GM12864 (cell line): Measurements from ENCODE around the gene CELF2.

Experiments used
- DNase-seq: peaks from one replicate; pipeline ENCODE4 v3.0.0-alpha.2; 2011; ENCODE audit warnings: low read depth
- H3K4me3 ChIP-seq: 2 replicates; pipeline ENCODE4 v1.5.1; 2011; ENCODE audit warnings: mild to moderate bottlenecking, low read depth, low read length, control low read depth
- TF ChIP-seq, protein P1 (sequence below): IDR thresholded peaks from 2 replicates; pipeline ENCODE4 v1.5.1; 2011; ENCODE audit warnings: low read depth, mild to moderate bottlenecking, moderate library complexity, low read length, control low read depth, inconsistent platforms; ENCODE audit errors: missing control alignments

Gene CELF2

DNA sequence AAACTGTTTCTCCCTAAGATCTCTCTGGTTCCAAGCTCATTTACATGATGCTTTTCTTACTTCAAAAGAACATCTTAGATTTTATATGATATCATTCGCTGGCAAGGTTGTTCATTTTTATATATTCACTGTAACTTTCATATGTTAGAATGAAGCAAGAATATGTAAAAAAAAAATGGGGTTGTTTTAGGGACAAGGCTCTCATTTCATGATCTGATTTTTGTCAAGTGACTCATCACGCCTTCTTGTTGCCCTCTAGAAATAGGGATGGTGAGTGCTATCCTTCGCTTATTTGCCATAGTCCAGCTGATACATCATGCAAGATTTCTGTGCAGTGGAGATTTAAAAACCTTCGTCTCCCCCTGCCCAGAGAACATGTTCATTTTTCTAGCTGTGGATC, 14.0 kb upstream of the CELF2 start:
- no peak overlapping the region for H3K4me3 ChIP-seq
- TF ChIP-seq, protein P1, sequence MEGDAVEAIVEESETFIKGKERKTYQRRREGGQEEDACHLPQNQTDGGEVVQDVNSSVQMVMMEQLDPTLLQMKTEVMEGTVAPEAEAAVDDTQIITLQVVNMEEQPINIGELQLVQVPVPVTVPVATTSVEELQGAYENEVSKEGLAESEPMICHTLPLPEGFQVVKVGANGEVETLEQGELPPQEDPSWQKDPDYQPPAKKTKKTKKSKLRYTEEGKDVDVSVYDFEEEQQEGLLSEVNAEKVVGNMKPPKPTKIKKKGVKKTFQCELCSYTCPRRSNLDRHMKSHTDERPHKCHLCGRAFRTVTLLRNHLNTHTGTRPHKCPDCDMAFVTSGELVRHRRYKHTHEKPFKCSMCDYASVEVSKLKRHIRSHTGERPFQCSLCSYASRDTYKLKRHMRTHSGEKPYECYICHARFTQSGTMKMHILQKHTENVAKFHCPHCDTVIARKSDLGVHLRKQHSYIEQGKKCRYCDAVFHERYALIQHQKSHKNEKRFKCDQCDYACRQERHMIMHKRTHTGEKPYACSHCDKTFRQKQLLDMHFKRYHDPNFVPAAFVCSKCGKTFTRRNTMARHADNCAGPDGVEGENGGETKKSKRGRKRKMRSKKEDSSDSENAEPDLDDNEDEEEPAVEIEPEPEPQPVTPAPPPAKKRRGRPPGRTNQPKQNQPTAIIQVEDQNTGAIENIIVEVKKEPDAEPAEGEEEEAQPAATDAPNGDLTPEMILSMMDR, result no peak
- DNase-seq, result no peak

DNA sequence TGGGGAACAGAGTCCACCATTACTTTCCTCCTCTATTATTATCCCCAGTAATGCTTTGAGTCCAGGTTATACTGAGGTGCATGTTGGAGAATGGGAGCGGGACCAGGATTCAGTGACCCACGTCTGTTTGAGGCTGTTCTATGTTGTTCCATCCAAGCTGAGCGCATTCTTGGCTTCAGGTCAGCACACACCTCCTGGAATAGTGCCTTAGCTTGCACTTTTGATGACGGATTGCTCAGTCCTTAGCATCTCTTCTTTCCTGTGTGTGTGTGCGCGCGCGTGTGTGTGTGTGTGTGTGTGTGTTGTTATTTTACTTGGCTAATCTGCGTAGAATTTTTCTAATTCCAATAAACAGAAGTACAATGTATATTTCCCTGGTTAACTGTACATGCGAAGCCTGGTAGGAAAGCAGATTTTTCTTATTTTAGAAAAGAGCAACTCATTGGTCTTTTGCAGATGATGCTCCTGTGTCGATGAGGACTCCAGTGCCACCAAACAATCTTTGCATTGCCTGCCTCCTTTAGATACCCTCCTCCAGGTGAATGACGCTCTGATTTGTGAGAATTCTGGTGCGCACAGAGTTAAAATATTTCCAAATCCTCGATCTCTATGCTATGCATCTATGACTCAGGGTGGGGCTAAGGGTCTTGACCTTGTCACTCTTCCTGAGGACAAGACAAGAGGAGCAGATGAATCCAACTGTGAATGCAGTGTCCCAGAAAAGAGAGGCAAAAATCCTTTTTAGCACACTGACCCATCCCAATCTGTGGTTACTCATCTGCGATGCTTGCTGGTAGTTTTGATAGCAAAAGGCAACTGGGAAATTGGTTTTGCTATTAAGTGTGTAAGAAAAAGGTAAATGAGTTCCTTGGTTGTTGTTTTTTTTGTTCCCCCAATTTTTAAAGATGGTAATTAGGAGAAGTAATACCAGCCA, 13.3 kb upstream of the CELF2 start:
- TF ChIP-seq, protein P1, result no peak
- no peak overlapping the region for H3K4me3 ChIP-seq
- no peak for DNase-seq

DNA sequence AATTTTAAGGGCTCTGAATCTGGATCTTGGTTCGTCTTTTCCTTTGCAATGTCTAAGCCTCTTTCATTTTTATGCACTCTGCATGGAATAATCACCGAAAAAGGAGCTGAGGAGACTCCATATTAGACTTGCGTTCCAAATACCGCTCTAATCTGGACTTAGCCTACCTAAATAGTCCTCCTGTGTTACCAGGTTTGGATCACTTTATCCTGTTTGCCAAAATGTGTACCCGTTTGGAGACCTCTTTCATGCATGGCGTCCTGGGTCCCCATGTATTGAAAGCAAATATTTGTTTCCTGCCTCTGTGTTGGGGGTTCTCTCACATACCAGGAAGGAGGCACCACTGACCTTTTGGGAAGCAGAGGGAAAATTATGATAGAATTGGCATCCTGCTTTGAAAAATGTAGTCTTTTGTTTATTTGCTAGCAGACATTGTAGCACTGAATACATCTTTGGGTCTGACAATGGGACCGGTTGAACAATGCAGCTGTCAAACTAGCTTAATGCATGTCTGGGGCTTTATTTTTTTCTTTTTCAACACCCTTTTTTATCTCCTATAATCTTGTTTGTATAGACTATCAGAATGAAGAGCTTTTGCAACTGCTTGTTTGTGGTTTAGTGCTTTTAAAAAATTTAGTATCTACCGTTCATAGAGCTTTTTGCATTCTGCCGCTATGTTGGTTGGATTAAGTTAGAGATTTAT, 11.8 kb upstream of the CELF2 start:
- H3K4me3 ChIP-seq, result no peak overlapping the region
- DNase-seq, result no peak
- TF ChIP-seq, protein P1, result no peak

DNA sequence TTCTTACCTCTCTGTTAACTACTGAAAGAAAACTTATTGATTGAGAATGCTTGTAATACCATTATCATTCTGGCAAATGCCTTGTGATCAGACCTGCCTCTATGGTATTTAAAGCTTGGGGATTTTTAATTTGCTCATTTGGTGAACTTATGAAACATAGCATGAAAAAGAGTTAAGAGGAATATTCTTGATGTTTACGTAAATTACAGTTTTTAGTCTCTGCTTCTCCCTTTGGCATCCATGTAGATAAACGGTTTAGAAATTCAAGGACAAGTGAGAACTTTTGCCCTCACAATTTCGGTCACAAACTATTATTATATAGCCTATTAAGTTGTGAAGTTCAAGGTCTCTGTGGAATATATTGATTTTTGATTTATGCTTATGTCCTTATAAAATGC, 11.2 kb upstream of the CELF2 start:
- DNase-seq, result no peak
- TF ChIP-seq, protein P1, result no peak
- H3K4me3 ChIP-seq, result no peak overlapping the region

DNA sequence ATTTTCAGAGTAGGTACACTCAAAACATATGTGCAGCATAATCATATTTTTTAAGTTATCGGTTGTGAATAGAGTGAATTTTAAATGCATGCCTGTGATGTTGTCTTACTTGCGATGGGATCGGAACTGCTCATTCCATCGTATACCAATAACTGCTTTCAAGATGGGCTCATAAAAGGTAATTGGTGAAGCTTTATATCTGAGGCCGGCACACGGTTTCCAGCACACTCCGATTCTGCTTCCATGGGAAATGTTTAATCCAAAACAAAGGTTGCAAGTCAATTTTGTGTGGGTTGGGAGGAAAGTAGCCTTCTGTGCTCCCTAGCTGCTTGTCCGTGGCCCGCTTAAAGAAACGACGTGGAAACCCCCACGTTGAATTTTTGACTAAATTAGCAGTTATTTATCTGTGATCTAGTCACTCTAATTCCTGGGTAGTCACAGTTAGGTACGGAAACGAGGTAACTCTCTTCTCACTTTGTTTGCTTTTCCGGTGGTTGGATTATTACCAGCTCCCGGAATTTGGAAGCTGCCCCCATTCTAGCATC, 10.1 kb upstream of the CELF2 start:
- TF ChIP-seq, protein P1, result no peak
- no peak overlapping the region for H3K4me3 ChIP-seq
- no peak for DNase-seq

DNA sequence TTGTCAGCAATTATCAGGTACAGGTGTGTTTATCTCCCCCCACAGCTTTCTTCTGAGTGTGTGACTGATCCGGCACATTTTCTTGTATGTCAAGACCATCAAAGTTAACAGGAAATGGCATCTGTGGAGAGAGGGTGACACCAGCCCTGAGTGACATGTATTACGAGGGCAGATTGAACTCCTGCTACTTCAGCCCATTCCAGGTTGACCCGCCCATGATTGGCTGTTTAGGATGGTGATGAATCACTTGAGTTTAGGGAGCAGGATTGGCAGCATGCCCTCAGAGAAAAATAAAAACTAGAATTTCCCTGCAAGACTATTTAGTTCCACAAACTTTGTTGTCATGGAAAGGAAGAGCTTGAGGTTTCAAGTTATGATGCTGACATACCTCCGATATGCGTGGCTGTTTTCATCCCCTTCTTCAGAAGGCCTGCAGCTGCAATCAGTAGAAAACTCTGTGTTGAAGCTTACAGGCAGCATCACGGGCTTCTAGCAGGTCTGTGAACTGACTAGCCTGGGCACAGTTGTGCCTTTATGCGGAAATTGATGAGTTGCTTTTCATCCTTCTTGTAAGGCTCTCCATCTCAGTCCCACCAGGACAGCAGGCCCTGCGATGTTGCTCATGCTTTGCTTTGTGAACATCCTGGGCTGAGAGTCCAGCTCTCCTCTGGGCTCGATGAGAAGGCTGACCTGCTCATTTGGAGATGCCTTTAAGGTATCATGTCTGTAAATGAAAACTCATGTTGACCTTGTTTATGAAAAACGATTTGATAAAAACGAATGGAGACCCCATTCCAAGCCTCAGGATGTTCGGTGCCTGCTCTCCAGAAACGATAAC, 8.0 kb upstream of the CELF2 start:
- TF ChIP-seq, protein P1, result no peak
- DNase-seq, result no peak
- H3K4me3 ChIP-seq, result no peak overlapping the region
